ENCODE measurements around the gene USP25.

The USP25 gene

DNA sequence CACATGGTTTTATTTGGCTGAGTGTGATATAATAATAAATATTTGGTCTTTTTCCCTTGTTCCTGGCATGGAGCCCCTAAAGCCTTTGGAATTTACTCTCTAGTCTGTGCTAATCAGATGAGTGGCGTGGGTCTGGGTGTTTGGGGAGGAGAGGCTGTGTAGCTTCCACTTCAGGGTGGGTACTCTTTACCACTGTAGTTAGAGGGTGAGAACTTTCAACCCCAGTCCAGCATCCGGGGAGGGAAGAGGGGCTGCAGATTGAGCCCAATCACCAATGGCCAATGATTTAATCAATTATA, 20.0 kb downstream of the USP25 start:
- Histone ChIP-seq H3K4me3 (ENCODE audit: low read depth in 1 of 2, low read length in 2 of 2) (no peak overlapping the region), H3K9me3 (ENCODE audit: control insufficient read depth in 1 of 2, low read length in 2 of 2) (no peaks in the 10 kb centered on the region), H3K27me3 (ENCODE audit: low read depth, low read length) (no peaks in the 10 kb centered on the region), H3K4me1 (ENCODE audit: control insufficient read depth in 1 of 2, insufficient read depth in 2 of 2, low read length in 2 of 2) (peaks cover 22 to 34% of the 10 kb centered on the region in 2 donors), H3K36me3 (ENCODE audit: control insufficient read depth in 1 of 2, insufficient read depth in 2 of 2, low read length in 2 of 2) (no peaks in the 10 kb centered on the region), H3K27ac (ENCODE audit: low read length) (no peak overlapping the region)

DNA sequence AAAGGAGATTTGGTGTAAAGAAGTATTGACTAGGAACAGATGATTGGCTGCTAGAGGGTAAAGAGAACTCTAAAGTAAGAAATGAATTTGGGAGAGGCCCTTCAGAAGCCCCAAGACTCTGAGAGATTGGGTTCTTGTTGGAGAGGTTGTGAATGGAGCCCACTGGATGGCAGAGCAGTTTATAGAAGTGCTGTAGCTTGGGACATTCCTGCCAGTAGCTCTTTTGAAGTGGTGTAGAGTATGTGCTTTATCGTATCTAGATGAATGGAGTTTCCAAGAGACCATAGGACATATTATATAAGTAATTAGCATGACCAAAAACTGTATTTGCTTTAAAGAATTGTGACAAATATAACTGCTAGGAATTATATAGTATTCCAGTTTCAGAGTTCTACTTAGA, 21.3 kb downstream of the USP25 start:
- peaks cover 22 to 41% of the 10 kb centered on the region in 2 donors for H3K4me1 ChIP-seq (ENCODE audit: control insufficient read depth in 1 of 2, insufficient read depth in 2 of 2, low read length in 2 of 2)
- no peak overlapping the region for H3K27ac ChIP-seq (ENCODE audit: low read length)
- no peaks in the 10 kb centered on the region for H3K27me3 ChIP-seq (ENCODE audit: low read depth, low read length)
- no peak overlapping the region for H3K4me3 ChIP-seq (ENCODE audit: low read depth in 1 of 2, low read length in 2 of 2)
- H3K36me3 ChIP-seq (ENCODE audit: control insufficient read depth in 1 of 2, insufficient read depth in 2 of 2, low read length in 2 of 2) = no peaks in the 10 kb centered on the region
- no peaks in the 10 kb centered on the region for H3K9me3 ChIP-seq (ENCODE audit: control insufficient read depth in 1 of 2, low read length in 2 of 2)

DNA sequence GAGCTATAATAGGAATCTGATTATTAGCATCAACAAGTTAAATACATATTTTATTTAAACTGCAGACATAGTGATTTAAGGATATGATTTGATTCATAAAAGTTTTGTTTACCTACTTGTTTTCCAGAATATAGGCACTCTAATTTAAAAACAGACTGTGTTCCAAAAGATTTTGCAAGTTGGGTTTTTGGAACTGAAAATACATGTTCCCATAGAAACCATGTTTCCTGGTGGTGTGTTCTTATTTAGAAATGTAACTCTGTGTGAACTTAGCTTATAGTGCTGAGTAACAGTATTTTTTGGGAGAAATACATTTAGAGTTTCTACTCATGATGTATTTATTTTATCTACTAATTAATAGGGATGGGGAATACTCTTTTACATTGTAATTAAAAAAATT, 21.8 kb downstream of the USP25 start:
- Histone ChIP-seq H3K4me3 (ENCODE audit: low read depth in 1 of 2, low read length in 2 of 2) (no peak overlapping the region), H3K36me3 (ENCODE audit: control insufficient read depth in 1 of 2, insufficient read depth in 2 of 2, low read length in 2 of 2) (no peaks in the 10 kb centered on the region), H3K27me3 (ENCODE audit: low read depth, low read length) (no peaks in the 10 kb centered on the region), H3K4me1 (ENCODE audit: control insufficient read depth in 1 of 2, insufficient read depth in 2 of 2, low read length in 2 of 2) (peaks cover 22 to 41% of the 10 kb centered on the region in 2 donors), H3K9me3 (ENCODE audit: control insufficient read depth in 1 of 2, low read length in 2 of 2) (no peaks in the 10 kb centered on the region), H3K27ac (ENCODE audit: low read length) (no peak overlapping the region)

DNA sequence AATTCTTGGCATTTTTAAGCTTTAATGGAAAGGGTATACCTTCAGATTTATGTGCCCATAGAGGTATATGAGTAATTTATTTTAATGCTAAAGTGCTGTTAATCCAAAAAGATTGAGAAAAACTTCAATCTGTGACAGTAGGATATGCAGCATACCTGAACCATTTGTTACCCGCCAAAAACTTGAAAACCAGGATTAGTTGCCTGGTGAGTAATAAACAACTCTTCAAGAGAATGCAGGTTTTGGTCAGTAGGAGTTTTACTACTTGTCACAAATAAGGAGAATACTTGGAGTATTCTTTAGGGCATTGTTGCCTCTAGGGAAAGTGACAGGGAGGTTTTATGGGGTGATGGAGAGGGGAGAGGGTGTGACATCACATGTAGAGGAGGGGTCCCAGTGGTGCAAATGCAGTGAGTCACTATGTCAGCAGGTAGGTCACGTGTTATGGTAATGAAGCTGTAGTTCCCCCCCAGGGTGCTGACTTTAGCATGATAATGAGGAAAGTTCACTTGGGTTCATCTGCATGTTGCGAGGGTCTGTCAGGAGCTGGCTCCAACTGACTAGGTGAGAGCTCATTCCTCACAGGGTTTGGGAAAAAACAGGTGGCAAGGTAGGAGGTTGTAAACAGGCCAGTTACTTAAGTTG, 23.1 kb downstream of the USP25 start:
- Histone ChIP-seq H3K4me3 (ENCODE audit: low read depth in 1 of 2, low read length in 2 of 2) (no peak overlapping the region), H3K9me3 (ENCODE audit: control insufficient read depth in 1 of 2, low read length in 2 of 2) (no peaks in the 10 kb centered on the region), H3K36me3 (ENCODE audit: control insufficient read depth in 1 of 2, insufficient read depth in 2 of 2, low read length in 2 of 2) (no peaks in the 10 kb centered on the region), H3K27ac (ENCODE audit: low read length) (no peak overlapping the region), H3K4me1 (ENCODE audit: control insufficient read depth in 1 of 2, insufficient read depth in 2 of 2, low read length in 2 of 2) (peaks cover 22 to 41% of the 10 kb centered on the region in 2 donors), H3K27me3 (ENCODE audit: low read depth, low read length) (no peaks in the 10 kb centered on the region)

DNA sequence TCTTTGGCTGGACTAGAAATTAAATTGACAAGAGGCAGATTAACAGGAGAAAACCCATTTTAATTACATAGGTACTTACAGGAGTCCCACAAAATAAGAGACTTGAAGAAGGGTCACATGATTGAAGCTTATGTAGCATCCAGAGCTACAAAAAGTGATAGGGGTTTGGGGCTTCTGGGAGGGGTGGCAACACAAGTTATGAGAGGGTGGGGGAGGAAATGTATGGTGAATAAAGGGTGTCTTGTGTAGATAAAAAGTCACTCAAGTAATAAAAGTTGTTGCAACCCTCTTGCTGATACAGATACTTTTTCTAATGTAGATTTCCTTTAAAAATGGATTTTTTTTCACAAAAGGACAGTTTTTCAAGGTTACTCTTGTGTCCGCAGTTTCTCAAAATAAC, 24.0 kb downstream of the USP25 start:
- H3K27me3 ChIP-seq (ENCODE audit: low read depth, low read length) = no peaks in the 10 kb centered on the region
- peaks cover 21 to 41% of the 10 kb centered on the region in 2 donors for H3K4me1 ChIP-seq (ENCODE audit: control insufficient read depth in 1 of 2, insufficient read depth in 2 of 2, low read length in 2 of 2)
- no peaks in the 10 kb centered on the region for H3K36me3 ChIP-seq (ENCODE audit: control insufficient read depth in 1 of 2, insufficient read depth in 2 of 2, low read length in 2 of 2)
- no peak overlapping the region for H3K27ac ChIP-seq (ENCODE audit: low read length)
- no peaks in the 10 kb centered on the region for H3K9me3 ChIP-seq (ENCODE audit: control insufficient read depth in 1 of 2, low read length in 2 of 2)
- H3K4me3 ChIP-seq (ENCODE audit: low read depth in 1 of 2, low read length in 2 of 2) = no peak overlapping the region

DNA sequence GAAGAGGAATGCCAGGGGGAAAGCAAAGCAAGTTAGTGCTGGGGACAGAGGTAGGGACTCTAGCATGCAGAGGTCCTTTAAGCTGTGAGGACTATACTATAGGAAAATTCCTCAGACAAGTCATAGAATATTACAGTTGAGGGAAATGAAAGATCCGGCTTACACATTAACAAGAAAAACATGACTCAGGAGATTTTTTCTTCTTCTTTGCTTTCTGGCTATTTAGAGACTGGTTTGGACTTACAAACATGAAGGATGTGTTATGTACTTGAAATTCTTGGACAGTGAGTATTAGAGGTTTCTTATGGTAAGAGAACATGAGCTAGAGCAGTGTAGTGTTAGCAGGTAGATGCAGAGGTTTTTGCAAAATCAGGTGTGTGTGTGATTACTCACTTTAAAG, 24.9 kb downstream of the USP25 start:
- H3K4me3 ChIP-seq (ENCODE audit: low read depth in 1 of 2, low read length in 2 of 2) = no peak overlapping the region
- H3K4me1 ChIP-seq (ENCODE audit: control insufficient read depth in 1 of 2, insufficient read depth in 2 of 2, low read length in 2 of 2) = peaks cover 14 to 40% of the 10 kb centered on the region in 2 donors
- H3K9me3 ChIP-seq (ENCODE audit: control insufficient read depth in 1 of 2, low read length in 2 of 2) = no peaks in the 10 kb centered on the region
- no peaks in the 10 kb centered on the region for H3K36me3 ChIP-seq (ENCODE audit: control insufficient read depth in 1 of 2, insufficient read depth in 2 of 2, low read length in 2 of 2)
- no peaks in the 10 kb centered on the region for H3K27me3 ChIP-seq (ENCODE audit: low read depth, low read length)
- H3K27ac ChIP-seq (ENCODE audit: low read length) = no peak overlapping the region

DNA sequence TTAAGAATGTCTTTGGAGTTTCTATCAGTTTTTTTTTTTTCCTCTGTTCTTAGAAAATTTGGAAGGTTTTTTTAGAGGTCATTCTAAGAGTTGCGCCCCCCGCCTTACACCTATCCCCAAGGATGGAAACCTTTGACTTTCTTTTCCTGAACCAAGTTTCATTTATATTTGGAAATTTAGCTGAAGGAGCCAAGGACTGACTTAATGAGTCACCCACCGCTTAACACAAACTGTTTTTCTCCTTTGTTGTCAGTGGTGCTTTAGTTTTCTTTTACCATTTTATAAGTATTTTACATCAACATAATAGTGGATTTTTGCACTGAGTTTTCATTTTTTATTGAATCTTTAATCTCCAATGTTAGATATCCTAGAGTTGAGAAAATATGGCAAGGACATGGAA, 25.3 kb downstream of the USP25 start:
- no peaks in the 10 kb centered on the region for H3K9me3 ChIP-seq (ENCODE audit: control insufficient read depth in 1 of 2, low read length in 2 of 2)
- H3K4me1 ChIP-seq (ENCODE audit: control insufficient read depth in 1 of 2, insufficient read depth in 2 of 2, low read length in 2 of 2) = peaks cover 11 to 39% of the 10 kb centered on the region in 2 donors
- H3K27me3 ChIP-seq (ENCODE audit: low read depth, low read length) = no peaks in the 10 kb centered on the region
- no peak overlapping the region for H3K4me3 ChIP-seq (ENCODE audit: low read depth in 1 of 2, low read length in 2 of 2)
- no peak overlapping the region for H3K27ac ChIP-seq (ENCODE audit: low read length)
- H3K36me3 ChIP-seq (ENCODE audit: control insufficient read depth in 1 of 2, insufficient read depth in 2 of 2, low read length in 2 of 2) = no peaks in the 10 kb centered on the region

DNA sequence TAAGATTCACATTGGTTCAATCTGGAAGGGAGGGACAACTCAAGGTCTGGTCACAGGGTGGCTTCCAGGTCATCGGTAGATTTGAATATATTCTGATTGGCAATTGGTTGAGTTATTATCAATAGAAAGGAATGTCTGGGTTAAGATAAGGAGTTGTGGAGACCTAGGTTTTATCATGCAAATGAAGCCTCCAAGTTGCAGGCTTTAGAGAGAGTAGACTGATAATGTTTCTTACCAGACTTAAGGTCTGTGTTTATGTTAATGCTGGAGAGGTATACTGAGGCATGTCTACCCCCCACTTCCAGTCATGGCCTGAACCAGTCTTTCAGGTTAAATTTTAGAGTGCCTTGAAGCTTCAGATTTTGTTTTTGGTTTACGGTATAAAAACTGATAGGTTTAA, 29.7 kb downstream of the USP25 start:
- Histone ChIP-seq H3K27ac (ENCODE audit: low read length) (no peak overlapping the region), H3K4me3 (ENCODE audit: low read depth in 1 of 2, low read length in 2 of 2) (no peak overlapping the region), H3K36me3 (ENCODE audit: control insufficient read depth in 1 of 2, insufficient read depth in 2 of 2, low read length in 2 of 2) (no peaks in the 10 kb centered on the region), H3K27me3 (ENCODE audit: low read depth, low read length) (no peaks in the 10 kb centered on the region), H3K4me1 (ENCODE audit: control insufficient read depth in 1 of 2, insufficient read depth in 2 of 2, low read length in 2 of 2) (peaks cover 3 to 17% of the 10 kb centered on the region in 2 donors), H3K9me3 (ENCODE audit: control insufficient read depth in 1 of 2, low read length in 2 of 2) (no peaks in the 10 kb centered on the region)

DNA sequence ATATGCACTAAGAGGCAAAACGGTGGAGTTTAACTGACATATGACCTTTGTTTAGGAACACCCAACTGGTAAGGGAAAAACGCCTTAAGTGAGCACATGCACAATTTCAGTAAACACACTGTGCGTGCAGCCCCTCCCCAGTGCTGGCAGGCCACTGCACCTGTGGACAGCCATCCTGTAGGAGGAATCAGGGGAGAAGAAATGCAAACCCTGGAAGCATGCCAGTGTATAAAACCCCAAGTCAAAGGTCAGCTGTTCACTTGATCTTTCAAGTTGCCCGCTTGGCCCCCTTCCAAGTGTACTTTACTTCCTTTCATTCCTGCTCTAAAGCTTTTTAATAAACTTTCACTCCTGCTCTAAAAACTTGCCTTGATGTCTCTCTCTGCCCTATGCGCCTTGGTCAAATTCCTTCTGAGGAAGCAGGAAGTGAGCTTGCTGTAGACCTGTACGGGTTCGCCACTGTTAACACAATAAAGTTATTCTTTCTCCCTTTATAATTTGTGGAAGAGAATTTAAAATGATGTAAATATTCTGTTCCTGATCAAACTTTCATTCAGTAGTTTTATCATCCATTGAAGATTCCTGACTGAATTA, 31.8 kb downstream of the USP25 start:
- Histone ChIP-seq H3K27ac (ENCODE audit: low read length) (no peak overlapping the region), H3K4me1 (ENCODE audit: control insufficient read depth in 1 of 2, insufficient read depth in 2 of 2, low read length in 2 of 2) (peaks cover 0 to 10% of the 10 kb centered on the region in 2 donors), H3K4me3 (ENCODE audit: low read depth in 1 of 2, low read length in 2 of 2) (no peak overlapping the region), H3K27me3 (ENCODE audit: low read depth, low read length) (no peaks in the 10 kb centered on the region), H3K9me3 (ENCODE audit: control insufficient read depth in 1 of 2, low read length in 2 of 2) (no peaks in the 10 kb centered on the region), H3K36me3 (ENCODE audit: control insufficient read depth in 1 of 2, insufficient read depth in 2 of 2, low read length in 2 of 2) (no peaks in the 10 kb centered on the region)

DNA sequence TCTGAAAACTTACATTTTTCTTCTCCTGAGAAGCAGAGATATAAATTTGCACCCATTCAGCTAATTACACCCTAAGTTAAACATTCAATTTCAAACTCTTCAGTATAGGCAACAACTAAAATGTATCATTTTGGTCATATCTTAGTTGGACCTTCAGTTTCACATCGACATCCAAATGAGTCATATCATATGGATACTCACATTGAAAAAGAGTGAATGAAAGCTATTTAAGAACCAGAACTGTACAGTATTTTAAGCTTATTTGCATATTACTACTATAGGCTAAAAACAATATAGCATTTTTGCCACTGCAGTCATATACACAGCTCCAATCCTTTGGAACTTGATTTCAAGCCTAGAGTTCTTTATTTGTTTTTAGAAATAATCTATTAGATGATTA, 33.6 kb downstream of the USP25 start:
- peaks cover 0 to 17% of the 10 kb centered on the region in 2 donors for H3K4me1 ChIP-seq (ENCODE audit: control insufficient read depth in 1 of 2, insufficient read depth in 2 of 2, low read length in 2 of 2)
- H3K4me3 ChIP-seq (ENCODE audit: low read depth in 1 of 2, low read length in 2 of 2) = no peak overlapping the region
- H3K27ac ChIP-seq (ENCODE audit: low read length) = no peak overlapping the region
- H3K27me3 ChIP-seq (ENCODE audit: low read depth, low read length) = no peaks in the 10 kb centered on the region
- H3K36me3 ChIP-seq (ENCODE audit: control insufficient read depth in 1 of 2, insufficient read depth in 2 of 2, low read length in 2 of 2) = no peaks in the 10 kb centered on the region
- H3K9me3 ChIP-seq (ENCODE audit: control insufficient read depth in 1 of 2, low read length in 2 of 2) = no peaks in the 10 kb centered on the region

DNA sequence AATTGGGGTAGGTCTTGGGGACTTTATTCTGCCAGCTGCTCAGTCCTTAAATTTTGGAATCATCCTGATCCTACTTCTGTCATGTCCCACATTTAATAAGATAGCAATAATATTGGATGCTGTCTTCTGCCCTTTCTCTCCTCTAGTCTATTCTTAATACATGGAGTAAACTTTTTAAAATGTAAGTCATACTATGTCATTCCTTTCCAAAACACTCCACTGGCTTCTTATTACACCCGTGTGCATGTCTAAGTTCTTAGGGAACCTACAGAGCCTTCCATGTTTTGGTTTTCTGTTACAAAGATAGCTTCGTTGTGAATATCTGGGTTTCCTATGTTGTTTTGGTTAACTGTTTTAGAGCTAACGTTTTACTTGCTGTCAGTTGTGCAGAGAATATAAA, 35.1 kb downstream of the USP25 start:
- Histone ChIP-seq H3K36me3 (ENCODE audit: control insufficient read depth in 1 of 2, insufficient read depth in 2 of 2, low read length in 2 of 2) (no peaks in the 10 kb centered on the region), H3K9me3 (ENCODE audit: control insufficient read depth in 1 of 2, low read length in 2 of 2) (no peaks in the 10 kb centered on the region), H3K4me1 (ENCODE audit: control insufficient read depth in 1 of 2, insufficient read depth in 2 of 2, low read length in 2 of 2) (peaks cover 0 to 16% of the 10 kb centered on the region in 2 donors), H3K27ac (ENCODE audit: low read length) (no peak overlapping the region), H3K4me3 (ENCODE audit: low read depth in 1 of 2, low read length in 2 of 2) (no peak overlapping the region), H3K27me3 (ENCODE audit: low read depth, low read length) (no peaks in the 10 kb centered on the region)

Data from muscle layer of duodenum (tissue), 2 donors.